Nephron progenitor cell (in vitro differentiated cells): ENCODE measurements around the gene KCNH4.

Experiments used
- DNase-seq: peaks from one replicate; pipeline ENCODE4 v3.0.0; 2021
- H3K27ac Mint-ChIP-seq: 2 replicates; pipeline ENCODE4 v1.8.0; 2021; ENCODE audit warnings: mild to moderate bottlenecking, moderate library complexity, mixed read lengths
- H3K27me3 Mint-ChIP-seq: 2 replicates; pipeline ENCODE4 v1.8.0; 2021; ENCODE audit warnings: mild to moderate bottlenecking, low read depth, mixed read lengths; ENCODE audit not compliant: poor library complexity
- H3K36me3 Mint-ChIP-seq: 2 replicates; pipeline ENCODE4 v1.8.0; 2021; ENCODE audit warnings: low read depth, mixed read lengths
- H3K4me1 Mint-ChIP-seq: 2 replicates; pipeline ENCODE4 v1.8.0; 2021; ENCODE audit warnings: mixed read lengths
- H3K4me3 Mint-ChIP-seq: 2 replicates; pipeline ENCODE4 v1.8.0; 2021; ENCODE audit warnings: mild to moderate bottlenecking, moderate library complexity, mixed read lengths
- H3K9me3 Mint-ChIP-seq: 2 replicates; pipeline ENCODE4 v1.8.0; 2021; ENCODE audit warnings: mild to moderate bottlenecking, moderate library complexity, mixed read lengths
- CTCF ChIP-seq: fragments of 200-600 bp; sonication (generic); IDR thresholded peaks from 2 replicates; pipeline ENCODE4 v1.5.0; 2021; ENCODE audit warnings: antibody characterized with exemption

KCNH4 gene

GRCh38 chr17:42120161-42120769 is 60.7 kb downstream of the KCNH4 start:
- Mint-ChIP-seq H3K27ac (no peak overlapping the region), H3K4me3 (peak overlapping the region; percentile 69), H3K36me3 (peaks cover 24% of the 10 kb centered on the region), H3K9me3 (no peaks in the 10 kb centered on the region), H3K4me1 (peaks cover 47% of the 10 kb centered on the region), H3K27me3 (no peaks in the 10 kb centered on the region)
- TF ChIP-seq CTCF: no peak
- no peak for DNase-seq

- DNase-seq: no peak
- Mint-ChIP-seq H3K27me3 (no peaks in the 10 kb centered on the region), H3K27ac (no peak overlapping the region), H3K9me3 (no peaks in the 10 kb centered on the region), H3K4me3 (peak overlapping the region; percentile 13), H3K36me3 (peaks cover 16% of the 10 kb centered on the region), H3K4me1 (peaks cover 47% of the 10 kb centered on the region)
- no peak for TF ChIP-seq CTCF
These were observed 61.6 kb downstream of the KCNH4 start for GRCh38 chr17:42119301-42119700.

- peaks cover 47% of the 10 kb centered on the region for H3K4me1 Mint-ChIP-seq
- DNase-seq: no peak
- H3K9me3 Mint-ChIP-seq: no peaks in the 10 kb centered on the region
- TF ChIP-seq CTCF: peak; percentile 20
- no peak overlapping the region for H3K27ac Mint-ChIP-seq
- H3K36me3 Mint-ChIP-seq: peaks cover 14% of the 10 kb centered on the region
- no peaks in the 10 kb centered on the region for H3K27me3 Mint-ChIP-seq
- H3K4me3 Mint-ChIP-seq: peak overlapping the region; percentile 63
These were observed 62.4 kb downstream of the KCNH4 start for GRCh38 chr17:42118545-42118944.

GRCh38 chr17:42118126-42118510 is 62.8 kb downstream of the KCNH4 start:
- peaks cover 14% of the 10 kb centered on the region for H3K36me3 Mint-ChIP-seq
- TF ChIP-seq CTCF: no peak

GRCh38 chr17:42117397-42118125 is 63.4 kb downstream of the KCNH4 start:
- H3K4me1 Mint-ChIP-seq: peaks cover 47% of the 10 kb centered on the region
- peaks cover 14% of the 10 kb centered on the region for H3K36me3 Mint-ChIP-seq
- no peaks in the 10 kb centered on the region for H3K27me3 Mint-ChIP-seq
- no peak overlapping the region for H3K4me3 Mint-ChIP-seq
- no peaks in the 10 kb centered on the region for H3K9me3 Mint-ChIP-seq
- H3K27ac Mint-ChIP-seq: no peak overlapping the region
- DNase-seq: no peak
- no peak for TF ChIP-seq CTCF

More at GRCh38 chr17:42118126-42118510, 62.8 kb downstream of the KCNH4 start:
- Mint-ChIP-seq H3K4me1 (peaks cover 47% of the 10 kb centered on the region), H3K27ac (no peak overlapping the region), H3K4me3 (no peak overlapping the region), H3K9me3 (no peaks in the 10 kb centered on the region), H3K27me3 (no peaks in the 10 kb centered on the region)
- no peak for DNase-seq
